IPS-18a (cell line): Measurements from ENCODE around the gene TMCC3.
"Not testable (repeated sequence)": the region's sequence is repeated elsewhere in the genome, so short reads cannot be mapped to it uniquely, and the experiment has no call there.

ENCODE experiments used
- H3K27ac ChIP-seq: one replicate; pipeline ENCODE4 v1.5.1; 2013; ENCODE audit warnings: low read length
- H3K27me3 ChIP-seq: one replicate; pipeline ENCODE4 v1.6.1; 2013; ENCODE audit warnings: mild to moderate bottlenecking, low read length; ENCODE audit not compliant: control insufficient read depth, insufficient read depth
- H3K36me3 ChIP-seq: one replicate; pipeline ENCODE4 v1.6.1; 2013; ENCODE audit warnings: low read depth, low read length; ENCODE audit not compliant: control insufficient read depth
- H3K4me1 ChIP-seq: one replicate; pipeline ENCODE4 v1.6.1; 2013; ENCODE audit warnings: low read depth, low read length; ENCODE audit not compliant: control insufficient read depth
- H3K4me3 ChIP-seq: one replicate; pipeline ENCODE4 v1.5.1; 2013; ENCODE audit warnings: low read length
- H3K9ac ChIP-seq: one replicate; pipeline ENCODE4 v1.6.1; 2013; ENCODE audit warnings: mild to moderate bottlenecking, low read length, moderate library complexity
- H3K9me3 ChIP-seq: one replicate; pipeline ENCODE4 v1.6.1; 2013; ENCODE audit warnings: low read depth, low read length; ENCODE audit not compliant: control insufficient read depth

The TMCC3 gene

GRCh38 chr12:94592723-94593122, 57.6 kb downstream of the TMCC3 start:
- not testable (repeated sequence) for H3K9ac ChIP-seq

GRCh38 chr12:94592080-94592479, 58.3 kb downstream of the TMCC3 start:
- Histone ChIP-seq H3K27me3 (no peaks in the 10 kb centered on the region), H3K4me3 (no peak overlapping the region), H3K27ac (no peak overlapping the region), H3K9ac (no peak overlapping the region), H3K36me3 (no peaks in the 10 kb centered on the region), H3K4me1 (peaks cover 6% of the 10 kb centered on the region), H3K9me3 (no peaks in the 10 kb centered on the region)

More at GRCh38 chr12:94592723-94593122, 57.6 kb downstream of the TMCC3 start:
- not testable (repeated sequence) for H3K9me3 ChIP-seq, H3K27me3 ChIP-seq, H3K4me3 ChIP-seq, H3K36me3 ChIP-seq, H3K4me1 ChIP-seq, H3K27ac ChIP-seq

- H3K9me3 ChIP-seq: no peaks in the 10 kb centered on the region
- no peak overlapping the region for H3K4me3 ChIP-seq
- H3K4me1 ChIP-seq: peaks cover 6% of the 10 kb centered on the region
- no peak overlapping the region for H3K9ac ChIP-seq
- H3K27me3 ChIP-seq: no peaks in the 10 kb centered on the region
- no peak overlapping the region for H3K27ac ChIP-seq
- H3K36me3 ChIP-seq: no peaks in the 10 kb centered on the region
These were observed 59.9 kb downstream of the TMCC3 start for GRCh38 chr12:94590428-94590827.

GRCh38 chr12:94589591-94590001, 60.8 kb downstream of the TMCC3 start:
- Histone ChIP-seq H3K36me3 (no peaks in the 10 kb centered on the region), H3K9me3 (no peaks in the 10 kb centered on the region), H3K27me3 (no peaks in the 10 kb centered on the region), H3K9ac (no peak overlapping the region), H3K27ac (no peak overlapping the region), H3K4me1 (peaks cover 6% of the 10 kb centered on the region), H3K4me3 (no peak overlapping the region)

GRCh38 chr12:94588346-94588745, 62.0 kb downstream of the TMCC3 start:
- Histone ChIP-seq H3K27ac (no peak overlapping the region), H3K4me3 (no peak overlapping the region), H3K36me3 (no peaks in the 10 kb centered on the region), H3K9ac (no peak overlapping the region), H3K27me3 (no peaks in the 10 kb centered on the region), H3K4me1 (peaks cover 6% of the 10 kb centered on the region), H3K9me3 (no peaks in the 10 kb centered on the region)

GRCh38 chr12:94587266-94588241, 62.8 kb downstream of the TMCC3 start:
- Histone ChIP-seq H3K27me3 (no peaks in the 10 kb centered on the region), H3K9ac (no peak overlapping the region), H3K4me1 (peaks cover 6% of the 10 kb centered on the region), H3K36me3 (no peaks in the 10 kb centered on the region), H3K27ac (no peak overlapping the region), H3K9me3 (no peaks in the 10 kb centered on the region), H3K4me3 (no peak overlapping the region)

GRCh38 chr12:94586589-94587259, 63.6 kb downstream of the TMCC3 start:
- H3K9ac ChIP-seq: no peak overlapping the region
- no peaks in the 10 kb centered on the region for H3K9me3 ChIP-seq
- no peak overlapping the region for H3K27ac ChIP-seq
- H3K4me3 ChIP-seq: no peak overlapping the region
- H3K4me1 ChIP-seq: peaks cover 6% of the 10 kb centered on the region
- no peaks in the 10 kb centered on the region for H3K27me3 ChIP-seq
- H3K36me3 ChIP-seq: no peaks in the 10 kb centered on the region

- peaks cover 1% of the 10 kb centered on the region for H3K4me1 ChIP-seq
- H3K9ac ChIP-seq: no peak overlapping the region
- no peak overlapping the region for H3K4me3 ChIP-seq
- H3K27me3 ChIP-seq: no peaks in the 10 kb centered on the region
- no peaks in the 10 kb centered on the region for H3K36me3 ChIP-seq
- H3K9me3 ChIP-seq: no peaks in the 10 kb centered on the region
- no peak overlapping the region for H3K27ac ChIP-seq
These were observed 64.7 kb downstream of the TMCC3 start for GRCh38 chr12:94585626-94586025.

GRCh38 chr12:94584377-94584776, 66.0 kb downstream of the TMCC3 start:
- H3K27me3 ChIP-seq: no peaks in the 10 kb centered on the region
- H3K27ac ChIP-seq: no peak overlapping the region
- H3K9me3 ChIP-seq: no peaks in the 10 kb centered on the region
- no peaks in the 10 kb centered on the region for H3K36me3 ChIP-seq
- no peaks in the 10 kb centered on the region for H3K4me1 ChIP-seq
- H3K4me3 ChIP-seq: no peak overlapping the region
- no peak overlapping the region for H3K9ac ChIP-seq

GRCh38 chr12:94582591-94582990, 67.8 kb downstream of the TMCC3 start:
- no peaks in the 10 kb centered on the region for H3K27me3 ChIP-seq
- H3K36me3 ChIP-seq: no peaks in the 10 kb centered on the region
- H3K4me1 ChIP-seq: no peaks in the 10 kb centered on the region
- no peaks in the 10 kb centered on the region for H3K9me3 ChIP-seq
- H3K4me3 ChIP-seq: no peak overlapping the region
- no peak overlapping the region for H3K9ac ChIP-seq
- H3K27ac ChIP-seq: no peak overlapping the region

- Histone ChIP-seq H3K27ac (no peak overlapping the region), H3K27me3 (no peaks in the 10 kb centered on the region), H3K36me3 (no peaks in the 10 kb centered on the region), H3K9ac (no peak overlapping the region), H3K4me1 (no peaks in the 10 kb centered on the region), H3K4me3 (no peak overlapping the region), H3K9me3 (no peaks in the 10 kb centered on the region)
These were observed 74.5 kb downstream of the TMCC3 start for GRCh38 chr12:94575645-94576403.
